Measurements from ENCODE around the gene ADSL.

The ADSL gene

GRCh38 chr22:40426594-40427333 lies 80.5 kb downstream of the ADSL start:
- H3K36me3 ChIP-seq (replicated peaks; ENCODE audit: insufficient read depth, low read length), result no peaks in the 10 kb centered on the region
- H3K9me3 ChIP-seq (replicated peaks; ENCODE audit: insufficient read depth, low read length), result no peaks in the 10 kb centered on the region
- no peak for DNase-seq
- H3K4me2 ChIP-seq (ENCODE audit: low read depth, low read length), result no peak overlapping the region
- TF ChIP-seq EZH2 (optimal IDR thresholded peaks at IDR 0.05; ENCODE audit: low read depth, low read length), result no peak
- no peak for TF ChIP-seq CTCF (IDR thresholded peaks at IDR 0.05; ENCODE audit: low read length)
- TF ChIP-seq EZH2phosphoT487 (IDR thresholded peaks at IDR 0.05; ENCODE audit: low read length), result no peak
- H3K79me2 ChIP-seq (ENCODE audit: low read length), result no peaks in the 10 kb centered on the region
- peaks cover 7% of the 10 kb centered on the region; the same call in 1 of the 2 replicates for H3F3A ChIP-seq (ENCODE audit: insufficient read depth, low read length)
- H2AFZ ChIP-seq (ENCODE audit: low read length), result no peak overlapping the region
- H4K20me1 ChIP-seq (ENCODE audit: insufficient read depth, low read length), result no peaks in the 10 kb centered on the region
- H3K9ac ChIP-seq (ENCODE audit: low read length), result no peak overlapping the region
- H3K9me2 ChIP-seq (replicated peaks; ENCODE audit: insufficient read depth, low read length), result no peaks in the 10 kb centered on the region
- H3K4me3 ChIP-seq (ENCODE audit: low read length), result no peak overlapping the region
- no peaks in the 10 kb centered on the region for H3K27me3 ChIP-seq (replicated peaks; ENCODE audit: insufficient read depth, low read length)
- H3K4me1 ChIP-seq (ENCODE audit: low read length), result peaks cover 17% of the 10 kb centered on the region
- no peak overlapping the region for H3K27ac ChIP-seq (ENCODE audit: low read length)

- TF ChIP-seq CTCF (IDR thresholded peaks at IDR 0.05; ENCODE audit: low read length) (no peak), EZH2 (optimal IDR thresholded peaks at IDR 0.05; ENCODE audit: low read depth, low read length) (no peak), EZH2phosphoT487 (IDR thresholded peaks at IDR 0.05; ENCODE audit: low read length) (no peak)
- no peak overlapping the region for H3K27ac ChIP-seq (ENCODE audit: low read length)
- DNase-seq, result no peak
- H3K27me3 ChIP-seq (replicated peaks; ENCODE audit: insufficient read depth, low read length), result no peaks in the 10 kb centered on the region
- no peaks in the 10 kb centered on the region for H3K79me2 ChIP-seq (ENCODE audit: low read length)
- H3K4me3 ChIP-seq (ENCODE audit: low read length), result no peak overlapping the region
- no peaks in the 10 kb centered on the region for H3K9me2 ChIP-seq (replicated peaks; ENCODE audit: insufficient read depth, low read length)
- no peaks in the 10 kb centered on the region for H3K36me3 ChIP-seq (replicated peaks; ENCODE audit: insufficient read depth, low read length)
- H3K4me1 ChIP-seq (ENCODE audit: low read length), result no peaks in the 10 kb centered on the region
- H2AFZ ChIP-seq (ENCODE audit: low read length), result no peak overlapping the region
- H4K20me1 ChIP-seq (ENCODE audit: insufficient read depth, low read length), result no peaks in the 10 kb centered on the region
- H3K9ac ChIP-seq (ENCODE audit: low read length), result no peak overlapping the region
- no peaks in the 10 kb centered on the region for H3K9me3 ChIP-seq (replicated peaks; ENCODE audit: insufficient read depth, low read length)
- no peak overlapping the region for H3K4me2 ChIP-seq (ENCODE audit: low read depth, low read length)
- H3F3A ChIP-seq (ENCODE audit: insufficient read depth, low read length), result no peaks in the 10 kb centered on the region
Observed at GRCh38 chr22:40428796-40429195, 82.5 kb downstream of the ADSL start.

- DNase-seq, result no peak
- H3K36me3 ChIP-seq (replicated peaks; ENCODE audit: insufficient read depth, low read length), result no peaks in the 10 kb centered on the region
Observed at GRCh38 chr22:40429481-40429880, 83.2 kb downstream of the ADSL start.

More at GRCh38 chr22:40429481-40429880, 83.2 kb downstream of the ADSL start:
- no peaks in the 10 kb centered on the region for H3K79me2 ChIP-seq (ENCODE audit: low read length)
- H3K9me3 ChIP-seq (replicated peaks; ENCODE audit: insufficient read depth, low read length), result no peaks in the 10 kb centered on the region
- no peak overlapping the region for H2AFZ ChIP-seq (ENCODE audit: low read length)
- H3K27me3 ChIP-seq (replicated peaks; ENCODE audit: insufficient read depth, low read length), result no peaks in the 10 kb centered on the region
- H3K9ac ChIP-seq (ENCODE audit: low read length), result no peak overlapping the region
- no peaks in the 10 kb centered on the region for H4K20me1 ChIP-seq (ENCODE audit: insufficient read depth, low read length)
- H3K4me3 ChIP-seq (ENCODE audit: low read length), result no peak overlapping the region
- no peak for TF ChIP-seq EZH2 (optimal IDR thresholded peaks at IDR 0.05; ENCODE audit: low read depth, low read length)
- TF ChIP-seq CTCF (IDR thresholded peaks at IDR 0.05; ENCODE audit: low read length), result no peak
- no peak for TF ChIP-seq EZH2phosphoT487 (IDR thresholded peaks at IDR 0.05; ENCODE audit: low read length)
- no peaks in the 10 kb centered on the region for H3K4me1 ChIP-seq (ENCODE audit: low read length)
- H3F3A ChIP-seq (ENCODE audit: insufficient read depth, low read length), result no peaks in the 10 kb centered on the region
- H3K9me2 ChIP-seq (replicated peaks; ENCODE audit: insufficient read depth, low read length), result no peaks in the 10 kb centered on the region
- H3K4me2 ChIP-seq (ENCODE audit: low read depth, low read length), result no peak overlapping the region
- H3K27ac ChIP-seq (ENCODE audit: low read length), result no peak overlapping the region
